GM12875 (cell line): ENCODE measurements around the gene UBE2G1.

ENCODE experiments used
- H3K4me3 ChIP-seq: one replicate; pipeline ENCODE4 v1.5.1; 2011; ENCODE audit warnings: low read depth, low read length, control low read depth
- CTCF ChIP-seq: IDR thresholded peaks from 2 replicates; pipeline ENCODE4 v1.5.1; 2011; ENCODE audit warnings: low read depth, mild to moderate bottlenecking, control low read depth, inconsistent platforms, low read length, moderate library complexity, borderline replicate concordance; ENCODE audit not compliant: insufficient read depth

UBE2G1 gene

GRCh38 chr17:4235372-4236279, 130.8 kb downstream of the UBE2G1 start:
- H3K4me3 ChIP-seq: no peak overlapping the region
- TF ChIP-seq CTCF: no peak

GRCh38 chr17:4234401-4234800, 132.1 kb downstream of the UBE2G1 start:
- no peak for TF ChIP-seq CTCF
- no peak overlapping the region for H3K4me3 ChIP-seq

GRCh38 chr17:4233668-4234258, 132.7 kb downstream of the UBE2G1 start:
- no peak for TF ChIP-seq CTCF
- H3K4me3 ChIP-seq: no peak overlapping the region

GRCh38 chr17:4232168-4232813, 134.2 kb downstream of the UBE2G1 start:
- TF ChIP-seq CTCF: no peak
- H3K4me3 ChIP-seq: no peak overlapping the region

GRCh38 chr17:4229627-4230541, 136.6 kb downstream of the UBE2G1 start:
- no peak for TF ChIP-seq CTCF
- H3K4me3 ChIP-seq: no peak overlapping the region

- TF ChIP-seq CTCF: no peak
- H3K4me3 ChIP-seq: no peak overlapping the region
Measured at GRCh38 chr17:4221899-4222659, 144.4 kb downstream of the UBE2G1 start.
